ENCODE data around the gene UBE2H.

Gene UBE2H

GRCh38 chr7:129950191-129950932 is 2.4 kb downstream of the UBE2H start (continued):
- no peak for TF ChIP-seq GLI2 (tag by site-specific recombination; IDR thresholded peaks at IDR 0.05; ENCODE audit: borderline replicate concordance, low read depth)
- TF ChIP-seq ZFP3 (tag by site-specific recombination; IDR thresholded peaks at IDR 0.05; ENCODE audit: low read depth): no peak
- no peak for TF ChIP-seq ZNF549 (tag by site-specific recombination; IDR thresholded peaks at IDR 0.05)
- TF ChIP-seq ZNF660 (tag by site-specific recombination; IDR thresholded peaks at IDR 0.05): peak; percentile 62; the same call in 1 of the 2 replicates

DNA sequence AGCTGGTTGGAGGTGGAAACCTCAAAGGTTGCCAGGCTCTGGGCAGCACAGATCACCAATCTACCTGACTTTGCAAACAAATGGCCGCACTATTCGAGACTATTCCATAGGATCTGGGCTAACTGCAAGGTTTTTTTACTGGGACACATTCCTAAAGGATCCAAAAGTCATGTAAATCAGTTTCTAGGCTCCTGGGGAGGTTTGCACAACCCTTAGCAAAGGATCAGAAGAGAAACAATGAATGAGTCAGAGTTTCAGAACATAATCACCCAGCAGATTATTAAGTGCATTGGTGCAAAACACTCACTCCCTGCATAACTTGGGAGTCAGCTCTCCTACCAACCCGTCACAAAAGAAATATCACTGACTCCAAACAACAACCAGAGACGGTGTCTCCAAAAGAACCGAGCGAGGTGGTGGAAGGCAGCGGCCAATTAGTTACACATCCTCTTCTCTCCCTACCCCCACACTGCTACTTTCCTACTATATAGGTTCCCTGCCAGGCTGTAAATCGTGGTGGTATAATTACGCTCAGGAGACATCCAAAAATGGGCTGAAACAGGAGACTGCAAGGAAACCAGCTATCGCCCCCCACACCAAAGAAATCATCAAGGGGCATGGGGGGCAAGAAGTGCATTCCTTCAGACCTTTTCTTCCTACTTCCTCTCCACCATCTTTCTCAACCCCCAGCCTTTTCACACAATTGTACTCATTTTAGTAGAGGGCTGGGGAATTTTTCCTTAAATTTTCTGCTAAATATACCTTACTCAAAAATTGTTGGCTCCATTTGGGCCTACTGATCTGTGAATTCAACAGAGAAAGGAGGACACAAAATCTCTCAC is 3.2 kb downstream of the UBE2H start:
- peak overlapping the region; percentile 78 for H3K4me3 ChIP-seq (ENCODE audit: low read depth, low read length)
- POLR2A ChIA-PET: interaction anchor here (0.6 to 1.9 kb wide), 11 partner anchors 9 to 1589 kb away, joined by 3 to 12 read pairs (median 3); no protein-coding TSS in a partner anchor
- H3K36me3 ChIP-seq (ENCODE audit: control insufficient read depth in 2 of 2, insufficient read depth in 1 of 2, low read length in 2 of 2): no peaks in the 10 kb centered on the region
- H3K4me1 ChIP-seq (ENCODE audit: control insufficient read depth, insufficient read depth, low read length): peaks cover 3% of the 10 kb centered on the region; the same call in 1 of the 2 replicates
- no peaks in the 10 kb centered on the region for H3K9me3 ChIP-seq (ENCODE audit: control insufficient read depth, insufficient read depth, low read depth, low read length)
- CTCF ChIA-PET: interaction anchor here (0.7 to 3.7 kb wide), 5 partner anchors 14 to 119 kb away, joined by 3 to 27 read pairs (median 3); no protein-coding TSS in a partner anchor
- H3K27ac ChIP-seq (ENCODE audit: extremely low read depth, low read depth, low read length): peak overlapping the region; percentile 78
- TF ChIP-seq ZSCAN23 (tag by site-specific recombination; IDR thresholded peaks at IDR 0.05): peak; percentile 72
- TF ChIP-seq ZNF623 (tag by site-specific recombination; IDR thresholded peaks at IDR 0.05): peak; percentile 14; the same call in 1 of the 2 replicates
- no peak for TF ChIP-seq ZNF214 (tag by site-specific recombination; IDR thresholded peaks at IDR 0.05; ENCODE audit: borderline replicate concordance)
- peak; percentile 89 for TF ChIP-seq GLIS1 (tag by site-specific recombination; IDR thresholded peaks at IDR 0.05)
- peak; percentile 74 for TF ChIP-seq ZNF629 (tag by site-specific recombination; IDR thresholded peaks at IDR 0.05)
- TF ChIP-seq, protein P1, sequence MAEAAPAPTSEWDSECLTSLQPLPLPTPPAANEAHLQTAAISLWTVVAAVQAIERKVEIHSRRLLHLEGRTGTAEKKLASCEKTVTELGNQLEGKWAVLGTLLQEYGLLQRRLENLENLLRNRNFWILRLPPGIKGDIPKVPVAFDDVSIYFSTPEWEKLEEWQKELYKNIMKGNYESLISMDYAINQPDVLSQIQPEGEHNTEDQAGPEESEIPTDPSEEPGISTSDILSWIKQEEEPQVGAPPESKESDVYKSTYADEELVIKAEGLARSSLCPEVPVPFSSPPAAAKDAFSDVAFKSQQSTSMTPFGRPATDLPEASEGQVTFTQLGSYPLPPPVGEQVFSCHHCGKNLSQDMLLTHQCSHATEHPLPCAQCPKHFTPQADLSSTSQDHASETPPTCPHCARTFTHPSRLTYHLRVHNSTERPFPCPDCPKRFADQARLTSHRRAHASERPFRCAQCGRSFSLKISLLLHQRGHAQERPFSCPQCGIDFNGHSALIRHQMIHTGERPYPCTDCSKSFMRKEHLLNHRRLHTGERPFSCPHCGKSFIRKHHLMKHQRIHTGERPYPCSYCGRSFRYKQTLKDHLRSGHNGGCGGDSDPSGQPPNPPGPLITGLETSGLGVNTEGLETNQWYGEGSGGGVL (tag by site-specific recombination; IDR thresholded peaks at IDR 0.05): peak; percentile 48; the same call in 1 of the 2 replicates
- TF ChIP-seq, protein P2, sequence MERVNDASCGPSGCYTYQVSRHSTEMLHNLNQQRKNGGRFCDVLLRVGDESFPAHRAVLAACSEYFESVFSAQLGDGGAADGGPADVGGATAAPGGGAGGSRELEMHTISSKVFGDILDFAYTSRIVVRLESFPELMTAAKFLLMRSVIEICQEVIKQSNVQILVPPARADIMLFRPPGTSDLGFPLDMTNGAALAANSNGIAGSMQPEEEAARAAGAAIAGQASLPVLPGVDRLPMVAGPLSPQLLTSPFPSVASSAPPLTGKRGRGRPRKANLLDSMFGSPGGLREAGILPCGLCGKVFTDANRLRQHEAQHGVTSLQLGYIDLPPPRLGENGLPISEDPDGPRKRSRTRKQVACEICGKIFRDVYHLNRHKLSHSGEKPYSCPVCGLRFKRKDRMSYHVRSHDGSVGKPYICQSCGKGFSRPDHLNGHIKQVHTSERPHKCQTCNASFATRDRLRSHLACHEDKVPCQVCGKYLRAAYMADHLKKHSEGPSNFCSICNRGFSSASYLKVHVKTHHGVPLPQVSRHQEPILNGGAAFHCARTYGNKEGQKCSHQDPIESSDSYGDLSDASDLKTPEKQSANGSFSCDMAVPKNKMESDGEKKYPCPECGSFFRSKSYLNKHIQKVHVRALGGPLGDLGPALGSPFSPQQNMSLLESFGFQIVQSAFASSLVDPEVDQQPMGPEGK (tag by site-specific recombination; IDR thresholded peaks at IDR 0.05): peak; percentile 11
- TF ChIP-seq IKZF3 (tag by site-specific recombination; IDR thresholded peaks at IDR 0.05): peak; percentile 73
- TF ChIP-seq WT1 (tag by site-specific recombination; IDR thresholded peaks at IDR 0.05): peak; percentile 95
- TF ChIP-seq, protein P3, sequence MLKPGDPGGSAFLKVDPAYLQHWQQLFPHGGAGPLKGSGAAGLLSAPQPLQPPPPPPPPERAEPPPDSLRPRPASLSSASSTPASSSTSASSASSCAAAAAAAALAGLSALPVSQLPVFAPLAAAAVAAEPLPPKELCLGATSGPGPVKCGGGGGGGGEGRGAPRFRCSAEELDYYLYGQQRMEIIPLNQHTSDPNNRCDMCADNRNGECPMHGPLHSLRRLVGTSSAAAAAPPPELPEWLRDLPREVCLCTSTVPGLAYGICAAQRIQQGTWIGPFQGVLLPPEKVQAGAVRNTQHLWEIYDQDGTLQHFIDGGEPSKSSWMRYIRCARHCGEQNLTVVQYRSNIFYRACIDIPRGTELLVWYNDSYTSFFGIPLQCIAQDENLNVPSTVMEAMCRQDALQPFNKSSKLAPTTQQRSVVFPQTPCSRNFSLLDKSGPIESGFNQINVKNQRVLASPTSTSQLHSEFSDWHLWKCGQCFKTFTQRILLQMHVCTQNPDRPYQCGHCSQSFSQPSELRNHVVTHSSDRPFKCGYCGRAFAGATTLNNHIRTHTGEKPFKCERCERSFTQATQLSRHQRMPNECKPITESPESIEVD (tag by site-specific recombination; IDR thresholded peaks at IDR 0.05): peak; percentile 75
- TF ChIP-seq GLI2 (tag by site-specific recombination; IDR thresholded peaks at IDR 0.05; ENCODE audit: borderline replicate concordance, low read depth): no peak; the same call in 1 of the 2 replicates
- peak; percentile 73 for TF ChIP-seq SP7 (tag by site-specific recombination; IDR thresholded peaks at IDR 0.05)
- TF ChIP-seq ZNF76 (tag by site-specific recombination; IDR thresholded peaks at IDR 0.05; ENCODE audit: borderline replicate concordance, low read depth): 0 out of 2 replicates have a peak, but pooled peaks have one; percentile 15
- TF ChIP-seq ZNF366 (tag by site-specific recombination; conservative IDR thresholded peaks at IDR 0.05): no peak; the same call in 1 of the 2 replicates
- peak; percentile 36 for TF ChIP-seq KLF17 (tag by site-specific recombination; IDR thresholded peaks at IDR 0.05)
- no peak for TF ChIP-seq YY2 (tag by site-specific recombination; IDR thresholded peaks at IDR 0.05)
- TF ChIP-seq INSM2 (tag by site-specific recombination; IDR thresholded peaks at IDR 0.05): peak; percentile 22; the same call in 1 of the 2 replicates
- TF ChIP-seq ZNF600 (tag by site-specific recombination; IDR thresholded peaks at IDR 0.05): peak; percentile 99
- TF ChIP-seq ZXDB (tag by site-specific recombination; IDR thresholded peaks at IDR 0.05): peak; percentile 9; the same call in 1 of the 2 replicates

All from HEK293 (cell line).